T-helper 1 cell treated with Interleukin-12 subunit alpha and Interleukin-12 subunit beta and Interleukin-4 antibody, amounts not matched to agents 30 ng/mL and 1 ng/mL, for 36 hours (primary cell): Measurements from ENCODE around the gene TTR. TPM values are rescaled to one million over a fixed set of nuclear protein-coding genes. Genes with fewer than 3 reads are reported as not detected.

Source experiments
- intact Hi-C: fragments of 100-400 bp; cut with micrococcal nuclease; formaldehyde crosslinking; loops from one replicate; pipeline ENCODE4 v1.15.1; 2024
- total RNA-seq: library from RNA; stranded (reverse); gene quantifications from 2 replicates; pipeline ENCODE4 v1.2.3, GENCODE V29; 2022

Gene TTR
- total RNA-seq, 1 donor from 2014 or later = not detected

DNA sequence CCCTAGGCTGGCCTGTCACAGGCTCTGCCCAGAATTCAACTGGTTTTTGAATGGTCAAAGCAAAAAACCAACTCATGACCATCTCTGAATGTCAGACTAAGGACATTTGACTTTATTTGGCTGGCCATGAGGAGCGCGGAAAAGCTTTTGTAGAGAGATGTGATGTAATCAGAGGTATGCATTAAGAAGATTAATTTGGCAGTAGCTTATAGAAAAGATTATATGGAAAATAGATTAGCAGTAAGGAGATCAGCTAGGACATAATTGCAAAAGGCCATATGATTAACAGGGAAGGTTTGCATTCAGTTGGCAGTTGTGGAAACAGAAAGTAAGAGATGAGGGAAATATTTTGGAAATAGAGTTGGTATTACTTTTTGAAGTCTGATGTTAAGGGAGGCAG lies 12.3 kb upstream of the TTR start:
- intact Hi-C loops = no loop called here

DNA sequence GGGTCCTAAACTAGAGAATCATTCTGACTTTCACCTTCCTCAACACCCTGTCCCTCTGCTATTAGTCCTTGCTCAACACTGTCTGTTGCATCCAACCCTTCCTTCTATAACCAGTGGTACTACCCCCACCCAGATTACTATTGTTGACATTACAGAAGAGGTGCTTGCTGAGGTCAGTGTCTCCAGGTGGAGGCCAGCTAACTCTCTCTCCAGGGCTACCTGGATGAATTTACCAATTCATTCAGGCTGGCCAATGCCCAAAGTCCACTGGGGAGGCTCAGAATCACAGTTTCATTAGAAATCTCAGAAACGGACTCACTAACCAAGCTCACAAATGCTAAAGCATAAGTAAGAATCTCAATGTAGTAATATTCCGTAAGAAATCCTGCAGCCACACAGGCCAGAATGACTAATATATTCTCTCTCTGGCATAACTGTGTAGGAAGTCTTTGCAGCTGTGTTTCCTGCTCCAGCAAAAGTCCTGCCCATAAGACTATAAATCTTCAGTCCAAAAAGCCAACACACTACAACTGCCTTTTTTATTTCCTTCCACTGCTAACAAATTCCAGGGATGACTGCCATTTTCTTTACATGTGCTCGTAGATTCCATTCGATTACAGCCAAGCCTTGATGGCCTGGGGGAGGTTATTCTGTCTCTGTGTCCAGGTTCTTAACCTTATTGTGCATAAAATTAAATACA lies 10.0 kb upstream of the TTR start:
- intact Hi-C loops = no loop called here

DNA sequence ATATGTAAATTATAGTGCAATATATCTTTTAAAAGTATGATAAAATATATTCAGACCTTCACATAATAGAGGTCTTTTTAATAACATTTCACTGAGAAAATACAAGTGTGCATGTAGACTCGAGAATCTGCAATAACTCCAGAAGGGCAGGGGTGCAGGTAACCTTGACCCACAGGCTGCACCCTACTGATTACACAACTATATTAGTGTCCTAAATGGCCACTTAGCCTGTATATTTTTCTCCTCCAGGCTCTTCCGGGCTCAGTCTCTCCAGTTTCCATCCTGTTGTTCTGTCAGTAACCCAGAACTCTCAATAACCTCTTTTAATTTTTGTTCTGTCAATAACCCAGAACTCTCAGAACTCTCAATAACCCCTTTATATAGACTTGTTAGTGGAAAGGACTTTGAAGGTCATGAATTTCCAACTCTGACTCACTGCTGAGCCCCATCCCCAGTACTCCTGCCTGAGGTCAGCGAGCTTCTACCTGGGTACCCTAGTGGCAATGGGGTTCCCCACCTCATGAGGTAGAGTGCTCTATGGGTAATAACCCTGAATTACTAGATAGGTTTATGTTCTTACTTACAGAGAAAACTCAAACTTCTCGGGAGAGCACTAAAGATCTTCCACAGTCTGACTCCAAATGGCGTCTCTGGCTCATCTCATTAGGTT lies 8.4 kb upstream of the TTR start:
- intact Hi-C loops = no loop called here

DNA sequence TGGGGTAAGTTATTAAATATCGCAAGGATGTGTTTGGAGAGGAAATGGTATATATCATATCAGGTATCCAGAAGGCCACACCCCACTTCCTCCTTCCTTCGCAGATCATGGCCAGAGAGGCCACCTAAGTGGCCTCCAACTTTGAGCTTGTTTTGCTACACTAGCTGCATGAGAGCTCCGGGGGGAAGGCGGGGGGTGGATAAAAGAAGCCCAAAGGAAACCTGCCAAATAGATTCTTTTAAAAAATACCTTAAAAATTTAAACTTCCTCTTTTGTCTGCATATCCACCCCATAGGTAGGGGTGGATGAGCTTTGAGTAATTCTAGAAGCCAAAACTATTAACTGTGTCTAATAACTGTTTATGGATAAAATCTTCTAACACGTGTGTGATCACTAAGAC lies 5.7 kb upstream of the TTR start:
- intact Hi-C loops = no loop called here

DNA sequence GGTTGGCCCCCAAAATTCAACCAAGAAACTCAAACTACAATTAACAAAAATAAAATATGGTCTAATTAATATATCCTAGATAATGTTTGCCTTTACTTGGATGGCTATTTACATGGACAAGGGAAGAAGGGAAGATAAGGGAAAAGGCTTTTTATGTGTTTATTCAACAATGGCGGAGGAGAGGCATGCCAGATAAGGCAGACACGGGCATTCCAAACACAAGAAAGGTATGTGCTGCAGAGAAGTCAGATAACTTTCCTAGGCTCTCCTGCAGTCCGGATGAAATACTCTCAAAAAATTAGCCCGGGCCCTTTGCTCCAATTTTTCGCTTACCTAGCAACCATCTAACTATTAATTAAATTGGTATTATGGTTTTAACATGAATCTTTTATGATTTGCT lies 5.1 kb upstream of the TTR start:
- intact Hi-C loops = no loop called here

DNA sequence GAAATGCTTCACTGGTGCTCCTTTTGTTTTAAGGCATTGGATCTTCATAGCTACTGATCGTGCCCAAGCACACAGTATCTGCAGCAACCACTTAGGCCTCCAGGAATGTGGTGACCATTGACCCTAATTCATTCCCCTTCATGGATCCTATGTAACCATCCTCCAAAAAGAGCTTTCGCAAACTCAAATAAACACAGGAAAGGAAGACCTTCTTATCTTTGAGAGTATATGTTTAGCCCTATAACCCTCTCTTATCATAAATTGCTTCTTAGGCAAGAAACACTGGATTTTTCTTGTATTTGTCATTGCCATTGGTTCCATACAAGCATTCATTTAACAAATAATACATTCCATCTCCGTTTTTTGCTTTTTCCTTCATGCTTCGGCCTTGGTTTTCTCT lies 4.1 kb upstream of the TTR start:
- intact Hi-C loops = no loop called here

DNA sequence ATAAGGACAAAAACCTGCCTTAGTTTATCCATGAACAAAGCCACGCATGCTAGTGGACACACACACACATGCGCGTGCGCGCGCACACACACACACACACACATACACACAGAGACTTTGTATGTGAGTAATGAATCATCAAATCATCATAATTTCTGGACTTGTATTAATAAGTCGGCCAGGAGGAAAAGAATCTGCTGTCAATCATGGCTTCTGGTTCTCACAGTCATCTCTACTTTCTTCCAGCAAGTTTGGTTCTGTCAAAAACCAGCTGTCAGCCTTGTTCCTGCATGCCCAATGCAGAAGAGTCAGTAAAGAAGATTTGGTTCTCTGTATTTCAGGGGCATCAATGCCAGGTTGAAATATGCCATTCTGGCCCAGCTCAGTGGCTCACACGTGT lies 1.1 kb upstream of the TTR start:
- intact Hi-C loops = no loop called here

DNA sequence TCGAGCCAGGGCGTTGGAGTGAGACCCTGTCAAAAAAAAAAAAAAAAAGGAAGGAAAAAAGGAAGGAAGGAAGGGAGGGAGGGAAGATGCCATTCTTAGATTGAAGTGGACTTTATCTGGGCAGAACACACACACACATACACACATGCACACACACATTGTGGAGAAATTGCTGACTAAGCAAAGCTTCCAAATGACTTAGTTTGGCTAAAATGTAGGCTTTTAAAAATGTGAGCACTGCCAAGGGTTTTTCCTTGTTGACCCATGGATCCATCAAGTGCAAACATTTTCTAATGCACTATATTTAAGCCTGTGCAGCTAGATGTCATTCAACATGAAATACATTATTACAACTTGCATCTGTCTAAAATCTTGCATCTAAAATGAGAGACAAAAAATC lies 564 bp upstream of the TTR start:
- intact Hi-C loops = no loop called here

DNA sequence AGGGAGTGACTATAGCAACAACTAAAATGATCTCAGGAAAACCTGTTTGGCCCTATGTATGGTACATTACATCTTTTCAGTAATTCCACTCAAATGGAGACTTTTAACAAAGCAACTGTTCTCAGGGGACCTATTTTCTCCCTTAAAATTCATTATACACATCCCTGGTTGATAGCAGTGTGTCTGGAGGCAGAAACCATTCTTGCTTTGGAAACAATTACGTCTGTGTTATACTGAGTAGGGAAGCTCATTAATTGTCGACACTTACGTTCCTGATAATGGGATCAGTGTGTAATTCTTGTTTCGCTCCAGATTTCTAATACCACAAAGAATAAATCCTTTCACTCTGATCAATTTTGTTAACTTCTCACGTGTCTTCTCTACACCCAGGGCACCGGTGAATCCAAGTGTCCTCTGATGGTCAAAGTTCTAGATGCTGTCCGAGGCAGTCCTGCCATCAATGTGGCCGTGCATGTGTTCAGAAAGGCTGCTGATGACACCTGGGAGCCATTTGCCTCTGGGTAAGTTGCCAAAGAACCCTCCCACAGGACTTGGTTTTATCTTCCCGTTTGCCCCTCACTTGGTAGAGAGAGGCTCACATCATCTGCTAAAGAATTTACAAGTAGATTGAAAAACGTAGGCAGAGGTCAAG lies 955 bp downstream of the TTR start:
- intact Hi-C loops = no loop called here

DNA sequence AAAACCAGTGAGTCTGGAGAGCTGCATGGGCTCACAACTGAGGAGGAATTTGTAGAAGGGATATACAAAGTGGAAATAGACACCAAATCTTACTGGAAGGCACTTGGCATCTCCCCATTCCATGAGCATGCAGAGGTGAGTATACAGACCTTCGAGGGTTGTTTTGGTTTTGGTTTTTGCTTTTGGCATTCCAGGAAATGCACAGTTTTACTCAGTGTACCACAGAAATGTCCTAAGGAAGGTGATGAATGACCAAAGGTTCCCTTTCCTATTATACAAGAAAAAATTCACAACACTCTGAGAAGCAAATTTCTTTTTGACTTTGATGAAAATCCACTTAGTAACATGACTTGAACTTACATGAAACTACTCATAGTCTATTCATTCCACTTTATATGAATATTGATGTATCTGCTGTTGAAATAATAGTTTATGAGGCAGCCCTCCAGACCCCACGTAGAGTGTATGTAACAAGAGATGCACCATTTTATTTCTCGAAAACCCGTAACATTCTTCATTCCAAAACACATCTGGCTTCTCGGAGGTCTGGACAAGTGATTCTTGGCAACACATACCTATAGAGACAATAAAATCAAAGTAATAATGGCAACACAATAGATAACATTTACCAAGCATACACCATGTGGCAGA lies 3.6 kb downstream of the TTR start:
- intact Hi-C loops = no loop called here

DNA sequence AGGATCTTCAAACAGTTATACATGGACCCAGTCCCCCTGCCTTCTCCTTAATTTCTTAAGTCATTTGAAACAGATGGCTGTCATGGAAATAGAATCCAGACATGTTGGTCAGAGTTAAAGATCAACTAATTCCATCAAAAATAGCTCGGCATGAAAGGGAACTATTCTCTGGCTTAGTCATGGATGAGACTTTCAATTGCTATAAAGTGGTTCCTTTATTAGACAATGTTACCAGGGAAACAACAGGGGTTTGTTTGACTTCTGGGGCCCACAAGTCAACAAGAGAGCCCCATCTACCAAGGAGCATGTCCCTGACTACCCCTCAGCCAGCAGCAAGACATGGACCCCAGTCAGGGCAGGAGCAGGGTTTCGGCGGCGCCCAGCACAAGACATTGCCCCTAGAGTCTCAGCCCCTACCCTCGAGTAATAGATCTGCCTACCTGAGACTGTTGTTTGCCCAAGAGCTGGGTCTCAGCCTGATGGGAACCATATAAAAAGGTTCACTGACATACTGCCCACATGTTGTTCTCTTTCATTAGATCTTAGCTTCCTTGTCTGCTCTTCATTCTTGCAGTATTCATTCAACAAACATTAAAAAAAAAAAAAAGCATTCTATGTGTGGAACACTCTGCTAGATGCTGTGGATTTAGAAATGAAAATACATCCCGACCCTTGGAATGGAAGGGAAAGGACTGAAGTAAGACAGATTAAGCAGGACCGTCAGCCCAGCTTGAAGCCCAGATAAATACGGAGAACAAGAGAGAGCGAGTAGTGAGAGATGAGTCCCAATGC lies 4.6 kb downstream of the TTR start:
- intact Hi-C loops = no loop called here

DNA sequence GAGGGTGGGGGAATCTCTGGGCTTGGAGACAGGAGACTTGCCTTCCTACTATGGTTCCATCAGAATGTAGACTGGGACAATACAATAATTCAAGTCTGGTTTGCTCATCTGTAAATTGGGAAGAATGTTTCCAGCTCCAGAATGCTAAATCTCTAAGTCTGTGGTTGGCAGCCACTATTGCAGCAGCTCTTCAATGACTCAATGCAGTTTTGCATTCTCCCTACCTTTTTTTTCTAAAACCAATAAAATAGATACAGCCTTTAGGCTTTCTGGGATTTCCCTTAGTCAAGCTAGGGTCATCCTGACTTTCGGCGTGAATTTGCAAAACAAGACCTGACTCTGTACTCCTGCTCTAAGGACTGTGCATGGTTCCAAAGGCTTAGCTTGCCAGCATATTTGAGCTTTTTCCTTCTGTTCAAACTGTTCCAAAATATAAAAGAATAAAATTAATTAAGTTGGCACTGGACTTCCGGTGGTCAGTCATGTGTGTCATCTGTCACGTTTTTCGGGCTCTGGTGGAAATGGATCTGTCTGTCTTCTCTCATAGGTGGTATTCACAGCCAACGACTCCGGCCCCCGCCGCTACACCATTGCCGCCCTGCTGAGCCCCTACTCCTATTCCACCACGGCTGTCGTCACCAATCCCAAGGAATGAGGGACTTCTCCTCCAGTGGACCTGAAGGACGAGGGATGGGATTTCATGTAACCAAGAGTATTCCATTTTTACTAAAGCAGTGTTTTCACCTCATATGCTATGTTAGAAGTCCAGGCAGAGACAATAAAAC lies 6.5 kb downstream of the TTR start:
- intact Hi-C loops = no loop called here

DNA sequence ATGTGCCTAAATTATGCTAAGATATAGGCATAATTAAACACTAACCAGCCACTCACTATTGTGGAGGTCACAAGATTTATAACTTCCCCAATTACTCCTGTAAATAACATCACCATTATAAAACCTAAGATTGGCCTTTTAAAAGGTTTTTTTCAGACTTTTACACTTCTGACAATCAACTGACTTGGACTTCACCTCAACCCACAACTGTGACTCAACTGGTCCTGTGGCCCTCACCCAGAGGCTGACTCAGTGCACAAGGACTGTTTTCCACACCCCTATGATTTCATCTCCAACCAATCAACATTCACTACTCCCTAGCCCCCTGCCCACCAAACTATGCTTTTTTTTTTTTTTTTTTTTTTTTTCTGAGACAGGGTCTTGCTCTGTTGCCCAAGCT lies 11.6 kb downstream of the TTR start:
- intact Hi-C loops = no loop called here

DNA sequence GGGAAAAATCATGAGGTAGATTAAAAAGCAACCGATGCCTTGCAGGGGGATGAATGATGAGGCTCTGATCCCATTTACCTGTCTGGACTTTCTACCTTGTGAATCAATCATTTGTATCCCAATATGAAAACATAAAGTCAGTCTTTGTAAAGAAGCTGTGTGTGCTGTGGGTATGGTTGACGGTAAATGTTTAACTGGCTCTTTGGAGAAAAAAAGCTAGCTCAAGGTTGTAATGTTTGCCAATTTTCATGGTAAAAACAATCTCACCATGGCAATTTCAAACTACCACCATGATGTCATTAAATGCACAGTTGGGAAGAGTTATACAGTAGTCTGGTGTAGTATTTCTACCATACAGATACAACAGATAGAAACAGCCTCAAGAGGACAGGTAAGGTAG lies 14.6 kb downstream of the TTR start:
- intact Hi-C loops = no loop called here

DNA sequence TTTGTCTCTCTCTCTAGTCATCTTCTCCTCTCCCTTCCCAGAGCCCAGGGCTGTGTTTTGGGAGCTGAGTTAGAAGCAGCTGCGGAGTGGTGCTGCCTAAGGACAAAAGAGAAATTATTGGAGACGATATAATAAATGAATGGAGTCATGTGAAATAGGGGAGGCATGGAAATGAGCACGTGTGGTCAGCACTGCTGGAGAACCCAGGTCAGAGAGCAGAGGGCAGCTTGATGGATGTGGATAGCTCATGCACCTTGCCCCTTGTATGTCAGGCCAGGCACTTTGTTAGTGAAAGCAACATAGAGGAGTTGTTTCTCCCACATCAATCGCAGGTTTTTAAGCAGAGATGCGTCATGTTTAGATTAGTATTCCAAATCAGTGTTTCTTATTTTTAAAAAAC lies 15.7 kb downstream of the TTR start:
- intact Hi-C loops = no loop called here

DNA sequence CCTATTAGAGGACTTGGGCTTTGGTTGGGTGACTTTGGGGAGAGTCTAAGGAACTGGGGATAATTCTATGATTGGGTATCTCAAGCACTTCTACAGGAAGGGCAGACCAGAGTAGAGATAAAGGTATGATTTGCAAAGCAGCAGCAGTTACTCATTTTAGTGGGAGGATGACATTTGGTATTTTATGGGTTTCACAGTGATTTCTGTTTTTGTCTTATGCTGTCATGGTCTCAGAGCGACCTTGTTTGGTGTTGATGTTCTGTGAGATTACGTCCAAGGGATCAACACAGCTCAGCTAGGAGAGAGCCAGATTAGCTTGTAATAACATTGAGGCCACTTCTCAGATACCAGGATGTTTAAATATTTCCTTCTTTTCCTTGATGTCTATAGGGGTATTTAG lies 18.2 kb downstream of the TTR start:
- intact Hi-C loops = no loop called here

DNA sequence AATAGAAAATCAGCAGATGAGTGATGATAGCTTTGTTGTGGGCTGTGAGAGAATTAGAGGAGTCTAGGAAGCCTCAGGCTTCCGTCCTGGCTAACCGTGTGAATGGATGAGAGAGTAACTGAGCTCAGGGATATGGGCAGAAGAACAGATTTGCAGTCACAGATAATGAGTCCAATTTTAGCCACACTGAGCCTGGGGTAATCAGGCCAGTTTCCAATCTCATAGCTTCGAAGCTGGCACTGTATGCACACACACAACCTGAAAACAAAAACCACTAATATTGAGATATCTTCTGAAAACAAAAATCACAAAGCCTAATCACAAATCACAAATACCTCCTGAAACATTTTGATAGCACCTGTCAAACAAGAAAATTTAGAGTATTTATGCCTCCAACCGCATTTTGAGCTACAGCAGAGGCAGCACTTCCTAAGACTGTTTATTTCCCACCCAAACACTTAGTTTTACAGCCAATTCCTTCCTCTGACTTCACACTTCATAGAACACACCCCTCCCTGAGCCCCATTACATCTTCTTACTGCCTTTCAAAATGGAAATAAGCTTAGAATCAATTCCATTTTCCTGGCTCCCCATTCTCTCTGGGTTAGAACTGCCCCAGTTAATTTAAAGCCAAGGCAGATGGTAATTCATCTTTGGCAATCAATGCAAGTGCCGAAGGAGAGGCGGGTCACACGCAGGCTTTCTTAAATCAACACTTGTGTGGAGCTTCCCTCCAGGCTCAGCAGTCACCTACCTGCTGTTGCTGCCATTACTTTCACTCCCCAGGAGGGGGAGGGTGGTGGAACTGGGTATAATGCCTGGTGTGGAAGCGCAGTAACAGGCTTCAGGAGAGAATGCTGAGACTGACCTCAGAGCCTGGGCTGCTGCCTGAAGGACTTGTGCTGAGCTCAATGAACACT lies 18.9 kb downstream of the TTR start:
- intact Hi-C loops = no loop called here

DNA sequence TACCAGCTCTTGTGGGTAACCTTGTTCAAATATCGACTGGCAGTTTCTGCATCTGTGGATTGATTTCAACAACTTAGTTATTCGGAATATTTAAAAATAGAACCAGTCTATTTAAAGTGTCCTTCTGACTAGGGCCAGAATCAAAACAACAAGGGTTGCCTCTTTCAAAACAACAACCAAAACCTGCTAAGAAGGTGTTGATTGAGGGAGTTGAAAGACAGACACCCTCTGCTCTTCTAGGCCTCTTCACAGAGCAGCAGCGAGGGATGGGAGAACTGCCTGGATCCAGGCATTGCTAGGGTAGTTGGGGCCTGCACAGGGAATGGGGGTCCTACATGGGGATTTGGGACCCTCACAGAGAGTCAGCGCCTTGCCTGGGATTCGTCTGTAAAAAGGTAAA lies 19.8 kb downstream of the TTR start:
- intact Hi-C loops = no loop called here

DNA sequence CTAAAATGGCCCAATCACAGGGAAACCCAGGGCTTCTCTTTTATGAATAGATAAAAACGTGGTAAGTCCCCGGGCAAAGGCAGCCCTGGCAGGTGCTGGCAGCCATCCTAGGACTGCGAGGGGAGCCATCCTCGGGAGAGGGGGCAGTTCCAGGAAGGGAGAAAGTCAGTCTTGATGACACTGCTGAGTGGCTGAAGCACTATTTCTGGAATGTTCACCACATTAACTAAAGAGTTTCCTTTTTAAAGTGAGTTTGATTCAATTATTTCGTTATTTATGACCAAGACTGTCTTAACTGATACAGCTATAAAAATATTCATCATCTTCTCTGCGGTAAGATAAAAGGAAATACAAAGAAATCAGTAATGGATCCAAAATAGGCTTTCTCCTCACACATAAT lies 20.4 kb downstream of the TTR start:
- intact Hi-C loops = no loop called here

DNA sequence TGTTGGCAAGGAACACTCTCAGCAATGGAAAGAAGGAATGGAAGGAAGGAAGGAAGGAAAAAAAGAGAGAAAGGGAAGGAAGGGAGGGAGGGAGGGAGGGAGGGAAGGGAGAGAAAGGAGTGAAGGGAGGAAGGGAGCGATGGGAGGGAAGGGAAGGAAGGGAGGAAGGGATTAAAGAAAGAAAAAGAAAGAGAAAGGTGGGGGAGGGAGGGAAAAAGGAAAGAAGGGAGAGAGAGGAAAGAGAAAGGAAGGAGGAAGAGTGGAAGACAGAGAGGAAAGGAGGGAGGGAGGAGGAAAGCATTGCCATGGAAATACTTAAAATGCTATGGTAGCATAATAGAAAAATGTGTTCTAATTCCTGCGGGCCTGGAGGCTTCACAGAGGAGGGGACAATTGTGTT lies 22.4 kb downstream of the TTR start:
- intact Hi-C loops = no loop called here
